HG03521 (cell line): Measurements from ENCODE around the gene C1GALT1.

Experiments
- ATAC-seq: cut with Tn5 transposase; IDR thresholded peaks from one replicate; pipeline ENCODE4 v1.9.1; 2021; ENCODE audit warnings: mild to moderate bottlenecking, moderate library complexity; ENCODE audit not compliant: unreplicated experiment

C1GALT1 gene

GRCh38 chr7:7265081-7266075, 83.0 kb downstream of the C1GALT1 start:
- no peak for ATAC-seq

GRCh38 chr7:7266257-7266881, 84.0 kb downstream of the C1GALT1 start:
- no peak for ATAC-seq

- ATAC-seq: no peak
Observed at GRCh38 chr7:7271094-7271874, 88.9 kb downstream of the C1GALT1 start.

- no peak for ATAC-seq
Observed at GRCh38 chr7:7272294-7272693, 90.0 kb downstream of the C1GALT1 start.

- no peak for ATAC-seq
Observed at GRCh38 chr7:7274782-7275181, 92.4 kb downstream of the C1GALT1 start.

GRCh38 chr7:7276161-7276560, 93.8 kb downstream of the C1GALT1 start:
- no peak for ATAC-seq

GRCh38 chr7:7290429-7291122, 108.2 kb downstream of the C1GALT1 start:
- ATAC-seq: no peak

GRCh38 chr7:7292085-7292484, 109.7 kb downstream of the C1GALT1 start:
- ATAC-seq: no peak

- ATAC-seq: no peak
Observed at GRCh38 chr7:7292608-7293007, 110.3 kb downstream of the C1GALT1 start.

GRCh38 chr7:7293092-7293491, 110.7 kb downstream of the C1GALT1 start:
- no peak for ATAC-seq

GRCh38 chr7:7294911-7295310, 112.6 kb downstream of the C1GALT1 start:
- no peak for ATAC-seq
